SU-DHL-6 (cell line): Measurements from ENCODE around the gene RECQL5.

Experiments used
- H2AFZ ChIP-seq: fragments of 200-600 bp; sonication (generic); 2 replicates; pipeline ENCODE4 v1.6.1; 2014; ENCODE audit warnings: low read depth, mild to moderate bottlenecking, moderate library complexity, mixed read lengths, antibody characterized with exemption, low read length; ENCODE audit not compliant: severe bottlenecking
- H3F3A ChIP-seq: fragments of 200-600 bp; shearing (Covaris generic); 2 replicates; pipeline ENCODE4 v1.6.0; 2016; ENCODE audit warnings: antibody characterized with exemption, mild to moderate bottlenecking; ENCODE audit not compliant: insufficient read depth
- H3K27ac ChIP-seq: fragments of 200-600 bp; sonication (generic); 2 replicates; pipeline ENCODE4 v1.5.1; 2016; ENCODE audit warnings: low read depth, mild to moderate bottlenecking, low read length, moderate library complexity, mixed read lengths
- H3K27me3 ChIP-seq: fragments of 200-600 bp; sonication (generic), shearing (Covaris generic); 2 replicates; pipeline ENCODE4 v1.6.0; 2014; ENCODE audit warnings: mild to moderate bottlenecking, low read length
- H3K36me3 ChIP-seq: fragments of 200-600 bp; sonication (generic); 2 replicates; pipeline ENCODE4 v1.6.1; 2014; ENCODE audit warnings: mild to moderate bottlenecking, low read length, mixed read lengths
- H3K4me2 ChIP-seq: fragments of 300-600, 200-600 bp; shearing (Covaris generic), sonication (generic); 2 replicates; pipeline ENCODE4 v1.6.0; 2014; ENCODE audit warnings: low read length, low read depth, mild to moderate bottlenecking; ENCODE audit not compliant: poor library complexity, severe bottlenecking
- H3K4me3 ChIP-seq: fragments of 200-600 bp; sonication (generic); 2 replicates; pipeline ENCODE4 v1.5.1; 2014; ENCODE audit warnings: antibody characterized with exemption, low read length, mild to moderate bottlenecking, mixed read lengths; ENCODE audit not compliant: insufficient read depth, poor library complexity, severe bottlenecking
- H3K79me2 ChIP-seq: fragments of 200-600 bp; sonication (generic); 2 replicates; pipeline ENCODE4 v1.6.1; 2014; ENCODE audit warnings: mild to moderate bottlenecking, low read length, moderate library complexity; ENCODE audit not compliant: insufficient read depth
- H3K9ac ChIP-seq: fragments of 200-600 bp; sonication (generic); 2 replicates; pipeline ENCODE4 v1.7.0; 2014; ENCODE audit warnings: mild to moderate bottlenecking, low read length
- H3K9me2 ChIP-seq: fragments of 200-600 bp; sonication (generic); replicated peaks from 2 replicates; pipeline ENCODE4 v1.6.1; 2014; ENCODE audit warnings: low read length; ENCODE audit not compliant: insufficient read depth
- H3K9me3 ChIP-seq: fragments of 200-600 bp; sonication (generic); 2 replicates; pipeline ENCODE4 v1.6.1; 2014; ENCODE audit warnings: low read length, mixed read lengths; ENCODE audit not compliant: insufficient read depth
- H4K20me1 ChIP-seq: fragments of 200-600 bp; sonication (generic); 2 replicates; pipeline ENCODE4 v1.6.1; 2014; ENCODE audit warnings: low read depth, mild to moderate bottlenecking, antibody characterized with exemption, low read length, moderate library complexity, mixed read lengths
- CTCF ChIP-seq: fragments of 200-600 bp; sonication (generic); IDR thresholded peaks from one replicate; pipeline ENCODE4 v1.5.1; 2017; ENCODE audit warnings: antibody characterized with exemption, mild to moderate bottlenecking, low read length, moderate library complexity; ENCODE audit not compliant: insufficient read depth, poor library complexity, severe bottlenecking
- EZH2phosphoT487 ChIP-seq: fragments of 200-600 bp; sonication (generic), shearing (Covaris generic); conservative IDR thresholded peaks from 2 replicates; pipeline ENCODE4 v1.6.1; 2018; ENCODE audit warnings: mild to moderate bottlenecking, antibody characterized with exemption, low read length, moderate library complexity, mixed read lengths

RECQL5 gene

DNA sequence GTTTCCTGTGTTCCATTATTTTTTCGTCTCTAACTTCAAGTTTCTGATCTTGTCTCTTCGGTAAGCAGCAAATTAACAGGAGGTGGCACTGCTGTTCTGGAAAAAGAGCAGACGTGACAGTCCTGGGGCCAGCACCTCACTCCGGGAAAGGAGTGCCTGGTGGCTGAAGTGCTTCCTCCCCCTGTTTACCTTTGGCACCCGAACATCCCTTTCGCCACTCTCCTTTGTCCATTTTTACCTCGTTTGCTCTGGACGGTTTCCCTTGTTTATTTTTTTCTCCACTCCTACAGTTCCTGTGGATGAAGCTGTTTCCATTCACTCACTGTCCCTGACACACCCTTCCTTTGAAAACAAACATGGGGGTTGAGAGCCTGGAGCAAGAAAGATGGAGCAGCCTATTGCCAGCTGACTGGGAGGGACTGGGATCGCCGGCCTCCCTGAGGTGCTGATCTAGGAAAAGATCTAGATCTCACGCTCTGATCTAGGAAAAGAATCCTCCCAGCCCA, 12.8 kb upstream of the RECQL5 start:
- peaks cover 8% of the 10 kb centered on the region for H3K36me3 ChIP-seq
- peaks cover 52% of the 10 kb centered on the region for H3K79me2 ChIP-seq
- H3K27ac ChIP-seq, result no peak overlapping the region
- H3K4me3 ChIP-seq, result no peak overlapping the region
- H3F3A ChIP-seq, result peaks cover 15% of the 10 kb centered on the region; the same call in 1 of the 2 replicates
- H3K9ac ChIP-seq, result no peak overlapping the region
- TF ChIP-seq EZH2phosphoT487, result no peak
- TF ChIP-seq CTCF, result no peak
- no peak overlapping the region for H3K4me2 ChIP-seq
- no peak overlapping the region for H2AFZ ChIP-seq
- no peaks in the 10 kb centered on the region for H3K27me3 ChIP-seq
- H4K20me1 ChIP-seq, result no peaks in the 10 kb centered on the region
- H3K9me3 ChIP-seq, result no peaks in the 10 kb centered on the region
- no peaks in the 10 kb centered on the region for H3K9me2 ChIP-seq

DNA sequence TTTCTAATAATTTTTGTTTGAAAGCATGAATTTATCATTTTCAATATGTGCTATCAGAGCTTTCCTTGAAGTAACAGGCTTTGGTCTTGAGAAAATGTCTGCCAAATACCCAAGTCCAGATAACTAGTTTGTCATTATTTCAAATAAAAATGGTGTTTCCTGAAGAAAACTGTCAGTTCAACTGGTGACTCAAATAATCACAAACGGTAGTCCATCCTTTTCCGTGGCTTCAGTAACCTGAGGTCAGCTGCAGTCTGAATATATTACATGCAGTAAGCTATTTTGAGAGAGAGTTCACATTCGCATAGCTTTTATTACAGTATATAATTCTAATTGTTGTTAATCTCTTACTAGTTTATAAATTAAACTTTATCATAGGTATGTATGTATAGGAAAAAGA, 9.5 kb upstream of the RECQL5 start:
- Histone ChIP-seq H3K27me3 (no peaks in the 10 kb centered on the region), H2AFZ (no peak overlapping the region), H3K9ac (no peak overlapping the region), H3K27ac (no peak overlapping the region), H3K36me3 (peaks cover 17% of the 10 kb centered on the region), H3K4me3 (no peak overlapping the region), H4K20me1 (no peaks in the 10 kb centered on the region), H3F3A (peaks cover 19% of the 10 kb centered on the region), H3K9me3 (no peaks in the 10 kb centered on the region), H3K79me2 (peaks cover 43% of the 10 kb centered on the region), H3K4me2 (no peak overlapping the region), H3K9me2 (no peaks in the 10 kb centered on the region)
- TF ChIP-seq CTCF, result no peak
- no peak for TF ChIP-seq EZH2phosphoT487

- Histone ChIP-seq H3K36me3 (peaks cover 24% of the 10 kb centered on the region; the same call in 1 of the 2 replicates), H3F3A (peaks cover 19% of the 10 kb centered on the region), H3K9me3 (no peaks in the 10 kb centered on the region), H3K79me2 (peaks cover 66% of the 10 kb centered on the region), H3K4me3 (no peak overlapping the region), H3K27ac (no peak overlapping the region), H4K20me1 (no peaks in the 10 kb centered on the region), H3K27me3 (no peaks in the 10 kb centered on the region), H3K9me2 (no peaks in the 10 kb centered on the region), H3K4me2 (no peak overlapping the region), H3K9ac (no peak overlapping the region), H2AFZ (no peak overlapping the region)
- TF ChIP-seq CTCF (no peak), EZH2phosphoT487 (no peak)
These were observed 6.5 kb upstream of the RECQL5 start for GRCh38 chr17:75673487-75673886.
